ENCODE results near the gene SH3GL2.

The SH3GL2 gene

DNA sequence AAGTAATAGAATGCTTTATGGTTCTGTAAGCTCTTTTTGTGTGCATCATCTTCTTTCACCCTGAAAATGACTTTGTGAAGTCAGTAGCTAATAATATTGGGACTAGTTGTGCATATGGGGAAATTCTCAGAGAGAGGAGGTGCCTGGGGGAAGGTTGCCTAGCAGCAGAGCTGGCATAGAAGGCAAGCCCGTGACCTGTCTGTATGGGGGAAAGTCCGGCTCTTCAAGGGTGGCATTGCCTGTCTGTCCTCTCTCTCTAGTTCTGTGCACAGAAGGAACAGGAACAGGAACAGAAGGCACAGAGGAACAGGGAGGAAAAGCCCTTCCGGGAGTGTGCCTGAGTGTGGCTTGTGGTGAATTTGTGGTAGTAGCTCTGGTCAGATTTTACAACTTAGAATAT, 33.1 kb downstream of the SH3GL2 start:
- DNase-seq: no peak

DNA sequence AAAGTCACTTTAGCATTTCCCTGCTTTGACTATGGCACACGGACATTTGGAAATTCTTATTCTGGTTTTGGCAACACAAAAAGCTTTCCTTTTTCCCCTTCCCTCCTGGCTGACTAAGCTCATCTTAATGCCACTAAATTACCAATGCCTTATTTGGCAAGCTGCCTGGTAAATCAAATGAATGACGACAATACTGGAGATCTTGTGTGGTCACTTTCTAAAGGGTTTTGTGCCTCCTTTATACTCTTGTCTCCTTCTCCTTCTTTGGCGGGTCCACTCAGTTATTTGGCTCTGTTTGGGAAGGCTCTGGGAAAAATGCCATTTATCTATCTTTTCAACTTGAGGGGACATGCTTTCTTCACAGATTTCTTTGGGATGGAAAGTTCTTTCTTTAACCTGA, 34.9 kb downstream of the SH3GL2 start:
- DNase-seq: peak; percentile 69

DNA sequence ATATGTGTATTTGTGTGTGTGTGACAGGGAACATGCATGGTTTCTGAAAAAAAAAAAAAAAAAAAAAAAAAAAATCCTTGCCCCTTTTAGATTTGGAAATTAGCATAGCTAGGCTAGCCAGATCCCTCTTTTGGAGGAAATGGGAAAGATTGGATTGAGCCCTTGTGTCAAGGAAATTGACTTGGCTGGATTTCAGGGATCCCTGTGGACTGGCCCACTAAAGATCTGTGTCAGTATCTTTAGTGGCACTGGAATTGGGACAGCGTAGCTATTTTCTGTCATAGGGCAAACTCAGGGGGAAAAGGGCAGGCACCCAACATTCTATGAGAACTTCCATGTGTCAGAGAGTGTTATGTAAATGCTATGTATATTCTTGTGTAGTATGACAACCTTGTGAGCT, 35.4 kb downstream of the SH3GL2 start:
- DNase-seq: no peak

DNA sequence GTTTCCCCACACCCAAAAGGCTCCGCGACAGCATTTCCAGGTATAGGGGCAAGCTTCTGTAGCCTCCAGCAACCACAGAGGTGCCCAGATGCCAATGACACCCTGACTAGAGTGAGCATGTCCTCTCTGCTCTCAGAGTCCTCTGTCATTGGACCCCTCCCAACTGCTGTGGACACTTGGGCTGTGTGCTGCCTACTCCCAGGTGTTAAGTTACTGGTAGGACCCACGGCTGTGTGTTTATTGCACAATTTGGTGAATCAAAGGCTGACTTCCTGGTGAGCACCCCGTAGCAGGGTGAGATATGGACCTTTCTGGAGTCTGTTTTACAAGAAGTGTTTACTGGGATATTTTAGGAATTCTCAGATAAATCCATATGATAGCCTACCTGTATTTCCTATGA, 36.0 kb downstream of the SH3GL2 start:
- DNase-seq: no peak

DNA sequence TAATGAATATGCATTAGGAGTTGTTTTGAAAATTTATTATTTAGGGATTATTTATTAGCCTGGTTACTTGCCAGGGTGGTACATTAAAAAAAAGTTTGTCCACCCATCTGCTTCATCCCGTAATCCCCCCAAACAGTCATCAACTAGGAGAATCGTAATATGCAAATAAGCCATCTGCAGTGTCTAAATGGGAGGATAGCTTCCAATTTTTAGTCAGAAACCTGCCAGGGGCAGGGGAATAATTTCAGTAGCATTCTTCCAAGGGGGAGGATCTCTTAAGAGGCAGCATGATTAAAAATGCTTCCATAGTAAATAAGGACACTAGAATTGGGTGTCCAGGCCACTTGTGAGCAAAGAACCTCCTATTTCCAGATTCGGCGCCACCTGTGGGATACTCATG, 43.3 kb downstream of the SH3GL2 start:
- DNase-seq: peak; percentile 40

DNA sequence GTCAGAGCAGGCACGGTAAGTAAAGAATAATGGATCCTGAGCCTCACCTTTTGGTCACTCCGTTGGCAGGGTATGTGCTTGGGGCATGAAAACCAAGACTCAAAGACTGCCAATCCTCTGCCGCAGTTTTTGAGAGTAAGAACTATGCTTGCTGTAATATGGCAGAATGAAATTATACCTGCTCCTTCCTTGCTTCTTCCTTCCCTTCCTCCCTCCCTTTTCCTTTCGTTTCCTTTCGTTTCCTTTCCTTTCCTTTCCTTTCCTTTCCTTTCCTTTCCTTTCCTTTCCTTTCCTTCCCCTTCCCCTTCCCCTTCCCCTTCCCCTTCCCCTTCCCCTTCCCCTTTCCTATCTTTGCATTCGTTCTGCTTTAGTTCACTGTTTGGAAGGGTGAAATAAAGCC, 43.9 kb downstream of the SH3GL2 start:
- no peak for DNase-seq

DNA sequence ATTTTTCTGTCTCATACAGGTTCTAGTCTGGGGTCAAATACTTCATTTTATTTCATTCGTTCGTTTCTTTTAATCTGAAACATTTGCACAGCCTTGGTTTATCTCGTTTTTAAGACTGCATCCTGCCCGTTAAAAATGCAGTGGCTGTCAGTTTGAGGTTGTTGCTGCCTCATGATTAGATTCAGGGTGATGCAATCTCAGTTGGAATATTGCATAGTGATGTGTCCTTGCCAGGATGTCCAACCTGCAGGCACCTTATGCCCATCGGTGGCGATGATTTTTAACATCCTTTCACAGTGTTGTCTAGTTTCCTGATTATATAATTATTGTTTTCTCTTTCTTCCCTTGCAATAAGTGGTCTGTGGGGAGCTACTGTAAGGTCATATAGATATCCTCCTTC, 45.1 kb downstream of the SH3GL2 start:
- no peak for DNase-seq

DNA sequence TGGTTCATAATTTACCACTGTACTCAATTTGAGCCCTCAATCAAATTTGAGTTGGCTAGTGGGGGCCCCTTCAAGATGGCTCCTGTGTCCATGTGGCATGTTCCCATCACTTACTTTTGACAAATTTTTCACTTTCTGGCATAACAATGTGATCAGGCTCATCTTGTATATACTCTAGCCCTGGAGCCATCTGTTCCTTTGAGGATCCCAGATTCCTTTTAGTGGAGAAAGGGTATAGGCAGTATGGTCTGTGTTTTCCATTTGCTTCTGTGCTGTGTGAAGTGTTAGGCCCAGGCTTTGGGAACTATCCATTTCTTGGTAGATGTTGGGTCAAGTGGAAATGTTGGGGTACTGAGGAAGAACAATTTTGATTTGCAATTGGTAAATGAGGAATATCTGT, 45.7 kb downstream of the SH3GL2 start:
- peak; percentile 5 for DNase-seq

DNA sequence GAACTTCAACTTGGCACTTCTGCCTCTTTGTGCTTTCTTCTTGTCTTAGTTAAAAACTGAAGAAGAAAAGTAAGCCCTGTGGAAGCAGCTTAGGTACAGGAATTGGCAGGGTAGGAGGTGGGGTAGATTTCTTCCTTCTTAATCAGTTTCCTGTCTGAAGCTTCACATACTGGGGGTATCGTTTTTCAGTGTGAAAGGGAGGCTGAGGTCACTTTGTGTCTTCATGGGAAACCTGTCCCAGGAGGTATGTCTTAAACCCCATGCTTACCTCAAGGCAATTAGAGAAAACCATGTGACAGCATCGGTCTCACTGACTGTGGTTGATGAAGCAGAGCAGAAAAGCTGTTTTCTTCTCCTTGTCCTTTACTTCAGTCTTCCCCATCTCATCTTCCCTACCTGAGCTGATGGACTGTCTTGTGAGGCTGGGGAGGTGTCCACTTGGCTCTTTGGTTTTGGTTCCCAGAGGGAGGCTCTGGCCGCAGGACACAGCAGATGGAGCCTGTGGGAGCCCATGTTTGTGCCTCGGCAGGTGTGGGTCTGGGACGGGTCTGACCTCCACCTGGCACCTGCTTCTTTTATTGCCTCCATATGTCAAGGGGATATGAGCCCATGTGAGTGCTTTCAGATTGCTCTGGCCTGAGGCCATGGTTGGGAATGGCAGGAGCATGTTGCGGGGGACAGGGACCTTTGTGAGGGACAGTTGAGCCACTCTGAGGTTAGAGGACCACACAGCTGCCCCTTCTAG, 47.0 kb downstream of the SH3GL2 start:
- peak; percentile 26 for DNase-seq

DNA sequence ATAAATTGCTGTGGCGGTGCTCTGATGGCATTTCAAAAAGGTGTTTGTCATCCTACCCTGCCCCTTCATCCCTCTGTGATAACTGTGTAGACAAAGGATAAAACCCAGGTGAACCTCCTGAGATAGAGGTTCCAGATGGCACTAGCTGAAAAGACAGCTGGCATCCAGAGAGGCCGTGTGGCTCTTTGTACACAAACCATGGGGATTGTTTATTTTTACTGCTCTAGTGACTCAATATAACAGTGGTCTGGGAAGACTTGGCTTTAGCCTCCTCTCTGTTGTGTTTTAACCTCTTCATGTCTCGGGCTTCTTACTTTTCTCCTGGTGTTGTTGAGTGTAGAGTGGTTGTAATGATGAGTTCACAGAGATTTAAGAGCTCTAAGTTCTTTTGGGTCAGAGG, 48.8 kb downstream of the SH3GL2 start:
- peak; percentile 81 for DNase-seq

DNA sequence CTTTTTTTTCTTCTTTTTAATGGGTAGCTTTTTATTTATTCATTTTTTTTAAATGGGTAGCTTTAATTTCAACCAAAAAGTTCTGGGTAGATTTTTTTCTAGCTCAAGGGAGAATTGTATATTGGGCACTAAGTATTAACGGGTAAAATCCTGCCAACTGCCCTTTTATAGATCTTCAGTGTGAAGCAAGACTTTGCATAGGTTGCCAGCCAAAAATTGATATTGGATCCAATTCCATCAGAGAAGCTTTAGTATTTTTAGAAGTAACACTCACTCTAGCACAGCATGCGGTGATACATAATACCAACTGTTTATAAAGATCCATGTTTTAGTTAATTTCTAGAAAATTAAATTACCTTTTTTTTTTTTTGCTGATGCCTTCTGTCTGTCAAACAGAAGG, 49.8 kb downstream of the SH3GL2 start:
- DNase-seq: no peak

DNA sequence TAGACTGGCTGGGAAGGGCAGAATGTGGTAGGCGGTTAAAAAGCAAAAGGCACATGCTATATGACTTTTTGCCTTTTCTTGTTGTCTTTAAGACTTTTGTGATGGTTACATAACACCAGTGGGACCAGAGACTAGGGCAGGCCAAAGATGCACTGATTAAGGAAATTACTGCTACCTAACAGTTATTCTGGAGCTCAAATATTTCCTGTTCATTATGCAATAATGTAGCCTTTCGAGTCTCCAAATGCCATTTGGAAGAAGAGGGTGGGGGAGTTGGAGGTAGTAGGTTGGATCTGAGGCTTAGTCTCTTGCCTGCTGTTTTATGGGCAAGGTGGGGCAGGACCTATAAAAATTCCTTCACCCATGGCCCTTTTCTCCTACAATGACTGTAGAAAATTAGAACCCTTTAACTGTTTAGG, 51.7 kb downstream of the SH3GL2 start:
- no peak for DNase-seq

DNA sequence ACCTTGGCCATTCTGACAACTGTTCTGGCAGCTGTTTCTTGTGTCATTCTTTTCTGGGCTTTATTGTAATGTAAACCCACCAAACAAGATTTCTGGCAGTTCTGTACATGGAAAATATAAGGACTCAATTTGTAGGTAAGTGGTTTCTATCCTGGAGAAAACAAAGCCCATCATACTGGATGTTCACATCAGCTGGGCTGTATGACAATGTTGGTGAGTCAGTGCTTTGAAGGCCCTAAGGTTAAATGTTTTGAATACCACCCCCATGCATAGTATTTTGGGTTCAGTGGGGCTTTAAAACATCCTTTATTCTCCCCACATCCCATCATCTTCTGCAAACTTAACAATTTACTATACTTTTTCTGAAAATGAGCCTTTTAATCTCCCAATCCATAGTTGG, 52.5 kb downstream of the SH3GL2 start:
- no peak for DNase-seq

DNA sequence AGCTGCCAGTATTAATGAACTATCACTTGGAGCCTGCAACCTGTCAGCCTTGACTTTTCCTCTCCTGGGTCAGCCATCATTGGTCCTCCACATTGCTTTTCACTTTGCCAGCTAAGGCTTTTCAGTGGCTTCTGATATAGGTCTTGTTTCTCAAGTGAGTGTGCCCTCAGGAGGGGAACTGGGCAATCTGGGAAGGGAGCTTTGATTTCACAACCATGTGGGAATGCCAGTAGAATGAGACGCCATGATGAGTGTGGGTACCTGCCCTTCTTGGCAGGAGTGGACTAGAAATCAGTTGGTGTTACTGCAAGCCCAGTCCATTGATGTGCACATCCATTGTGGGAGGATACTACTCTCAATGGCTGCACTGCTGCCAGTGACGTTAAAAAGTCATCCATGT, 54.1 kb downstream of the SH3GL2 start:
- DNase-seq: no peak

DNA sequence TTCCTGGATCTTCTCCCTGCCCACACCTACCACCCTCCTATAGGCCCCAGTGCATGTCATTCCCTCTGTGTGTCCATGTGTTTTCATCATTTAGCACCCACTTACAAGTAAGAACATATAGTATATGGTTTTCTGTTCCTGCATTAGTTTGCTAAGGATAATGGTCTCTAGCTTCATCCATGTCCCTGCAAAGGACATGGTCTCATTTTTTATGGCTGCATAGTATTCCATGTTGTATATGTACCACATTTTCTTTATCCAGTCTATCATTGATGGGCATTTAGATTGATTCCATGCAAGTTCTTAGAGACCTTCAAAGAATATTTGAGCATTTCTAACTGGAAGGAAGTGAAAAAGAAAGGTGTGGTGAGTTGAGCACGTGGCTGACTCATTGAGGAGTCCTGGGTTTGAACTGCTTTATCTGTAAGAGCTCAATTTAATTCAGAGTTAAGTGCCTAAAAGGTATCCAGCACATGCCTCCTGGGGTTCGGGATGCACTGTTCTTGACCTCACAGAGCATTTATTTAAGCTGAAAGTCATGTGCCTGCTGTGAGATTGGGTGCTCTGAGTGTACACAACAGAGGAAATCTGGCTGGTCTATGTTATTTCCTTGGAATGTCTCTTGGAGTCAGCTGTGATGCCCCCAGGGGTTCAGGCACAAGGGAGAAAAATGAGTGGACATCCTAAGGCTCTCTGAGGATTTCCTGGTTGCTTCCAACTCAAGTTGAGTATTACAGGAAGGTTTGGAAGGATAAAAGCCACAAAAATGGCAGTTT, 56.4 kb downstream of the SH3GL2 start:
- no peak for DNase-seq

DNA sequence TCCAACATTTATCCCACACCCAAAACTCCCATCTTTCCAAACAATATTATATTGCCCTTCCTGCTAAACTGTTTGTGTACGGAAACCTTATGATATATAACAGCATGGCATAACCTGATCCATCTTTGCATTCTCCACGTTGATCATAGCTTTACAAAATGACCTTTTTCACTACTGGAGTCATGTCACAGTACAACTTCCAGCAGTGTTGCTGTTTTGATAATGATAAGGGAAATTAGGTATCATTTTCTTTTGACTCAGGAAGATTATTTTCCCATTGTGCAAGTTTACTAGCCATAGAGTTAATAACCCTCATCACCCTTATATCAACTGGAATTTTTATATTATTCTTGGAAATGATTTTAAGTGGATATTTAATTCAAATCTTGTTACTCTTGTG, 57.5 kb downstream of the SH3GL2 start:
- no peak for DNase-seq

DNA sequence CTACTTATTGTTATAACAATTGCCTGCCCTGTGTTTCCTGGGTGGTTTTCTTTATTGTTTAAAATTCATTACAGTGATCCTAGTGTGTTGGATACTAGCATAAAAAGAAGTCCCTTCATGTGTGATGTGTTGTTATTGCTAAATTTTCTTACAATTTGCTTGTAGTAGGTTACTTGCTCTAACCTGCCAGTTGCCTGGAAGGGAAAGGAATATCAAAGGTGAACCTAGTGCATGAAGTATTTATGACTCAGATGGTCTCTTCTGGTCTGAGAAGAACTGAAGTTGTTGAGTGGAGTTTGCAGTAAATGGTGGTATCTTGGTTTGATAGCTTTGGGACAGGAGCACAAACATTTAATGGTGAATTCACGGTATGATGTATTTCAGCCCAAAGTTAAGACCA, 58.0 kb downstream of the SH3GL2 start:
- no peak for DNase-seq

DNA sequence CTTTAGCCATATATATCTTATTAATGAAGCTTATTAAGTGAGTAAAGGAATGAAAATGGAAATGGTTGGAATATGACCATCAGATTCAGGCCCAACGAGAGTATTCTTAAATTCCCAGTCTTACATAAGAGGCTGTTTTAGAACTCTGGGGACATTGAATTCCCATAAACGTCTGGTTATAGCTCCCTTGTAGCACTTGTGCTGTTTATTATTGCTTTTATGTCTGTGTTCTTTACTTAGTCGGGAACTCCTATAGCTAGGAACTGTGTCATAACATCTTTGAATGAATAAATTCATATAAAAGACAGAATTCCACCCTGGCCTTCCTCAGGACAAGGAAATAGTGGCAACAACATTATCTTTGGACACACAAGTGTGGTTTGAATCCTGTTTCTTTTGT, 58.4 kb downstream of the SH3GL2 start:
- no peak for DNase-seq

DNA sequence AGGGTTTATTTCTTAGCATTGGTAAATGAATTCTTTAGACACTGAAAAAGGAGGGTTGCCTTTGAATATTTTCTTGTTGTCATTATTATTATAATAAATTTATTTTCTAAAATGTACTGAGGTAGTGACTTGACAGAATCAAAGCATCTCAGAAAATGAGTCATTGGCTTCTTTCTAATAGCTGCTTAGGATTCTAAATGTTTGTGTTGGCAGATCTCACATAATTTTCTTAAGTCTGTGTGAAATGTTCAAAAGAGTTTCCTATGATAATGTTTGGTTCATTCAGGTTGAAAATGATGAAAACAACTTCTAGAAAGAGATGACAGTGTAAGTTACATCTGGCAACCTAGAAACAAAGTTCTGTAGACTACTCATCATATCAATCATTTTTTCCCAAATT, 69.7 kb downstream of the SH3GL2 start:
- DNase-seq: no peak

DNA sequence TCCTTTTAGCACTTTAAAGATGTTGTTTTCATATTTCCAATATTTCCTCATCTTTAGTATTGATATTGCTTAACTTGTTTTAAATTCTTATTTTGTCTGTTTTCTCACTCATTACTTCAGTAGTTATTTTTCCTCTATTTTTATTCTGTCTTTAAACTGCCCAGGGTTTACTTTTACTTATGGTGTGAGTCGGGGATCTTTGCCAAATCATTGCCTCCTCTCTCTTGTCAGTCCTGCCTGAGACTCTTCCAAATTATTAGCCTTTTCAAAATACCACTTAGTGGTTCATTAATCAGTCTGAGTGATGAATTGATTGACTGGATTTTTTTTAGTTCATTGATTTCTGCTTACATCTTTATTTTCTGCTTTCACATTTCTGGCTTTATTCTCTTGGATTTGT, 72.9 kb downstream of the SH3GL2 start:
- DNase-seq: no peak

DNA sequence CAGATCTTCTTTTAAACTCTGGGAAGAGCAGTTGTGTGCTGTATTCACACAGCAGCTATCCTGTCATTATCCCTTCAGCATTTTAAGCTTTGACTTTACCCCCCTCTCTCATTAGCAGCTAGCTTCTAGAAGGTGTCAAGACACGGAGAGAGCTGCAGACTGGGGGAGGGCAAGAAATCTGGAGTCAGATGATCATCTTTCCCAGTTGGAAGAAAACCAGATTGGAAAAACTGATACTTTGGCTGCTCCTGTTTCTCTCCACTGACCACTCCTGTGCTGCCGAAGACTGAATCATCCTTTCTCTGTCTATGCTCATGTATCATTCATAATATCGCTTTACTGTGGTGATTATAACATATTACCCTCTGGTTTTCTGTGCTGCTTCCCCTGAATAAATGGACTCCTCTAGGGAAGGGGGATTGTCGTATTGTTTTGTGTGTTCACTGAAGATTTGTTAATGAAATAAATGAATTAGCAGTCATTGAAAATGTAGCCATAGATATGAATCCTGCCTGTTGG, 75.1 kb downstream of the SH3GL2 start:
- DNase-seq: no peak

DNA sequence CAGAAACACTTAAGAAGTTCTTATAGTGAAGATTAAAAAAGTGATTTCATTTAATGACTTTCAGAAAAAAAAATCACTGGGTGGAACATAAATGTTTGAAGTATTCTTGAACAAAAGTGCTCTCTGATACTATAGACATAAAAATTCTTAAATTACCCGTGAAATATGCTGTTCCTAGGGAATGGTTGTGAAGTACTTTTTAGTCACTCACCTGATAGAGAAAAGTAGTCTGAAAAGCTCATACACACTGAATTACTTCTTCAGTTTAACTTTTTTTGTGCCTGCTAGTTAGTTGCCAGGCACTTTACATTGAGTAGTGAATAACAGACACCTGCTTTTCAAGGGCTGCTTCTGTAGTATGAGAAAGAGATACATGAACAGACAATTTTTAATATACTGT, 78.0 kb downstream of the SH3GL2 start:
- DNase-seq: no peak

DNA sequence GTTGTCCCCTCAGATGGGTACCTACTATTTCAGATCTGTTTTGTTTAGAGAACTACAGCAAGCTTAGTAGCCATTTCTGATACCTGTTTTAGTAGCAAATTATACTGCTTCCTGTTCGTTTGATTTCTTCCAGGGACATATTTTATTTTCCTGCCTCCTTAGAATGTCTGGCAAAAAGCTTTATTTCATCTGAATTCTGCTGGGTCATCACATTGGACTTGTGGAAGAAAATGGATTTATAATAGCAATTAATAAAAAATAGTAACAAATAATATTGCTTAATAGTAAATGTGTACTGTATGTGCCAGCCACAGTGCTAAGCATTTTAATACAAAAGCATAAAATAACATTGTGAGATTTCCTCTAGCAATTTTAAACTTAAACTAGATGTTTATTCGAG, 79.4 kb downstream of the SH3GL2 start:
- DNase-seq: no peak

DNA sequence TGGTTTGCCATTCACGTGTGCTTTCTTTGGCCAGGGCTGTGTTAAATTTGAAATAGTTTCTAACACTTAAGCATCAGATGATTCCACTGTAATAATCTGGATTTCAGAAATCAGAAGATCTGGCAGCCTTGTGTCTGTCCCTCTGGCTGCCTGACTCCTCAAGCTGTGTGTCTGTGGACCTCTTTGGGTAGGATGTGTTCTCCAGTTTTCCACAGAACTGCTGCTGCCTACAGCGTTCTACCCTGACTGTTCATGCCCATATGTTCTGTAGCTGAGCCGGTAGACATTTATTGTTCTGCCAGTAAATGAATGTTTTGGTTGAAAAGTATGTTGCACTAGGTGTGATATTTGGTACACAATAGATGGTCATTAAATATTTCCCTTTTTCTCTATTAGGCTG, 81.3 kb downstream of the SH3GL2 start:
- no peak for DNase-seq

DNA sequence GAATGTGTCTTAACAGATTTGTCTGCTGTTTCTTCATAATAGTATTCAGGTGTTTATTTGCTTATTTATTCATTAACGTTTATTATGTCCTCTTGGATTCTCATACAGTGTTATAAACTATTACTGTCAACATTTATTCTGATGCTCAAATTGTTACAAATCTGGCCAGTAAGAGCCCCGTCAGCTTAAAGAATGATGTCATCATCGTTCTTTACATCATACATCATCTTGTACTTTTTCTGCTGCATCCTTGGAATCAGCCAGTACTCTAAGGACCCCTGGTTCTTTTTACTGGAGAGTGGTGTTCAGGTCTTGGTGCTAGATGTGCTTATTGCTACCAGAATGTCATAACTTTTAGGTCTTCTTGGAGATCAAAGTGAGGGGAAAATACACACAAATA, 86.6 kb downstream of the SH3GL2 start:
- DNase-seq: no peak
